Measurements from ENCODE around the gene CHKA.

DNA sequence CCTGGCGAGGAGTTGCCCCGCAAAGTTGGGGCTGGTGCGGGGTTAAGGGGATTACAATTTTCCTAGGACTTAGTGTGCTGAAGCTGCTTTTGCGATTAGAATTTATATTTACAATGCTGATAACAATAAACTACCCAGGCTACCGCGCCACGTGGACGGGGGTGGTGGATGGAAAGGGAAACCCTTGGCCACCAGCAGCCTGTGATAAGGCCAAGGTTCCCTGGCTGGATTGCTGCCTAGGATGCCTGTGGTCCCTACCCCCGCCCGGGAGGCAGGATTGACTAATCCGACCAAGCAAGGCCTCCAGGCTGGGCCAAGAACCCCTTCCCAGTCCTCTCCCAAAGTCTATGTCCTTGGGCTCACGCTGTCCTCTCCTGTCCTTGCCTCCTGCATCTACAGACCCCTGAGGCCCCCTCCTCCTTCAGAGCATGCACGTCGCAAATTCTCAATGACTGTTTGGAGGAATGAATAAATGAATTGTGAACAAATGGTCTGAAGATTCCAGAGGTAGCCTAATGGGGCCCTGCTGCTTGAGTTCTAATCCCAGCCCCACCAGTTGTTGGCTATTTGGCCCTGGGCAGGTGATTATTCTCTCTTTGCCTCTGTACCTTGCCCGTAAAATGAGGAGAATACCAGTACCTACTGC is 7.6 kb upstream of the CHKA start:
- no peak for TF ChIP-seq CTCF (IDR thresholded peaks at IDR 0.05)
- no peak for TF ChIP-seq POLR2A (IDR thresholded peaks at IDR 0.05)

Measured in thyroid gland (tissue), 4 donors.